Psoas muscle (tissue), 8 donors: ENCODE measurements around the gene LCORL. TPM values are rescaled to one million over a fixed set of nuclear protein-coding genes. Genes with fewer than 3 reads are reported as not detected.

ENCODE experiments used
- ATAC-seq, 4 donors: fragments of 200-7000 bp; cut with Tn5 transposase; one replicate each; pipeline ENCODE4 v1.9.1; 2020; ENCODE audit warnings: moderate library complexity in 3 of 4, mild to moderate bottlenecking in 2 of 4
- DNase-seq, 2 donors: peaks; one replicate each; pipeline ENCODE4 v3.0.0-alpha.2; 2020
- H3K27ac ChIP-seq: fragments of 200-600 bp; one replicate; pipeline ENCODE4 v1.8.0; 2022
- H3K27me3 ChIP-seq, 3 donors: fragments of 200-600 bp in 1 of 3; one replicate each; pipeline versions ENCODE4 v1.6.1 to v1.8.0; 2013 to 2022; ENCODE audit warnings: low read length in 2 of 3, mild to moderate bottlenecking in 2 of 3, moderate library complexity in 1 of 3; ENCODE audit not compliant: insufficient read depth in 3 of 3
- H3K36me3 ChIP-seq, 2 donors: fragments of 200-600 bp in 1 of 2; one replicate each; pipeline versions ENCODE4 v1.6.1 to v1.8.0; 2013 to 2022; ENCODE audit warnings: low read depth in 1 of 2, mild to moderate bottlenecking in 1 of 2, moderate library complexity in 1 of 2; ENCODE audit not compliant: insufficient read depth in 1 of 2
- H3K4me1 ChIP-seq: fragments of 200-600 bp; one replicate; pipeline ENCODE4 v1.8.0; 2022
- H3K4me3 ChIP-seq: fragments of 200-600 bp; one replicate; pipeline ENCODE4 v1.8.0; 2022; ENCODE audit warnings: mild to moderate bottlenecking
- H3K9me3 ChIP-seq: fragments of 200-600 bp; one replicate; pipeline ENCODE4 v1.8.0; 2022
- CTCF ChIP-seq: fragments of 200-600 bp; IDR thresholded peaks from one replicate; pipeline ENCODE4 v1.8.0; 2022; ENCODE audit warnings: antibody characterized with exemption
- WGBS, 3 donors: extraction: QIAGEN DNeasy Blood & Tissue Kit; methylation state at CpG; one replicate each; pipeline versions ENCODE4 v1.1.6 to v1.1.7; 2013; 5-methylcytosine and 5-hydroxymethylcytosine counted together
- intact Hi-C, 2 donors: fragments of 100-400 bp; cut with DNase I; formaldehyde crosslinking; loops; one replicate each; pipeline versions ENCODE4 v1.11.0 to v1.14.2; 2022
- polyA plus RNA-seq, 3 donors: library from polyadenylated mRNA; stranded (reverse); fragments of 200-250 nt; gene quantifications; one replicate each; pipeline ENCODE4 v1.2.3, GENCODE V29; 2013
- total RNA-seq, 4 donors: library from RNA; stranded (reverse); fragmentation: NEBNext Ultra II Directional in 2 of 4; extraction: Animal tissue kit (Norgen Biotek cat#: 25700) in 2 of 4; gene quantifications; one replicate each; pipeline versions ENCODE4 v1.2.1 to v1.2.4, GENCODE V29; 2021 to 2023
- donor health status: healthy with polysubstance abuse.
- donor health status: DM: no; HTN: no; CAD: no; lungs with moderate emphysema.
- donor health status: Bipolar disorder and iron deficiency.
- donor health status: healthy.
- donor health status: DM: yes; HTN: yes; CAD: no.
- donor health status: DM: no; HTN: no; CAD: no.
- donor health status: DM: no; HTN: no; CAD: no.
- donor health status: DM: yes; HTN: yes; CAD: no.

Gene LCORL
- total and polyA plus RNA-seq, 7 donors: 2.1 to 7.5 (median 5.3) TPM

- ATAC-seq: no peak
- Histone ChIP-seq H3K27me3 (no peaks in the 10 kb centered on the region), H3K36me3 (no peaks in the 10 kb centered on the region), H3K27ac (no peak overlapping the region), H3K4me1 (no peaks in the 10 kb centered on the region), H3K9me3 (no peaks in the 10 kb centered on the region), H3K4me3 (no peak overlapping the region)
- intact Hi-C loops: no loop called here
- WGBS, 3 donors: 95 to 100% (median 100%) methylated on average over 1 of the region's 1 CpG
- no peak for DNase-seq
- TF ChIP-seq CTCF: no peak
These were observed 100.1 kb downstream of the LCORL start for GRCh38 chr4:17921451-17921850.

GRCh38 chr4:17920681-17921080, 100.9 kb downstream of the LCORL start:
- no peak for TF ChIP-seq CTCF
- no peaks in the 10 kb centered on the region for H3K36me3 ChIP-seq
- H3K27me3 ChIP-seq: no peaks in the 10 kb centered on the region
- ATAC-seq: no peak
- intact Hi-C loops: no loop called here
- WGBS, 3 donors: 86 to 87% (median 86%) methylated on average over 1 of the region's 1 CpG
- H3K4me1 ChIP-seq: no peaks in the 10 kb centered on the region
- no peak for DNase-seq
- no peak overlapping the region for H3K4me3 ChIP-seq
- no peak overlapping the region for H3K27ac ChIP-seq
- no peaks in the 10 kb centered on the region for H3K9me3 ChIP-seq

GRCh38 chr4:17915439-17915838, 106.1 kb downstream of the LCORL start:
- H3K27ac ChIP-seq: no peak overlapping the region
- no peak for TF ChIP-seq CTCF
- intact Hi-C loops: no loop called here
- no peaks in the 10 kb centered on the region for H3K9me3 ChIP-seq
- ATAC-seq (no peak), DNase-seq (no peak)
- no peaks in the 10 kb centered on the region for H3K36me3 ChIP-seq
- H3K4me1 ChIP-seq: no peaks in the 10 kb centered on the region
- no peaks in the 10 kb centered on the region for H3K27me3 ChIP-seq
- no peak overlapping the region for H3K4me3 ChIP-seq

DNA sequence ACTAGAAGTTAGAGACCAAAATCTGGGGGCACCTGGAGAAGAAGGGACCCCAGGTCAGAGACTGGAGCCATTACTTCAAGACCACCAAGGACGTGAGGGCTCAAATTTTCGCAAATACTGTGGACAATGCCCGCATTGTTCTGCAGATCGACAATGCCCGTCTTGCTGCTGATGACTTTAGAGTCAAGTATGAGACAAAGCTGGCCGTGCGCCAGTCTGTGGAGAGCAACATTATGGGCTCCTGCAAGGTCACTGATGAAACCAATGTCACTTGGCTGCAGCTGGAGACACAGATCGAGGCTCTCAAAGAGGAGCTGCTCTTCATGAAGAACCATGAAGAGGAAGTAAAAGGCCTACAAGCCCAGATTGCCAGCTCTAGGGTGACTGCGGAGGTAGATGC, 109.5 kb downstream of the LCORL start:
- intact Hi-C loops: no loop called here
- no peak for TF ChIP-seq CTCF
- Histone ChIP-seq H3K27me3 (no peaks in the 10 kb centered on the region), H3K9me3 (no peaks in the 10 kb centered on the region), H3K4me3 (no peak overlapping the region), H3K36me3 (no peaks in the 10 kb centered on the region), H3K27ac (no peak overlapping the region), H3K4me1 (no peaks in the 10 kb centered on the region)
- peak in 1 of 2 donors; percentile 38 for DNase-seq
- ATAC-seq: no peak
- WGBS, 3 donors: 89 to 95% (median 94%) methylated on average over 9 of the region's 9 CpGs

GRCh38 chr4:17911608-17912007, 109.9 kb downstream of the LCORL start:
- TF ChIP-seq CTCF: no peak
- Histone ChIP-seq H3K4me1 (no peaks in the 10 kb centered on the region), H3K4me3 (no peak overlapping the region), H3K36me3 (no peaks in the 10 kb centered on the region), H3K9me3 (no peaks in the 10 kb centered on the region), H3K27me3 (no peaks in the 10 kb centered on the region), H3K27ac (no peak overlapping the region)
- intact Hi-C loops: no loop called here
- DNase-seq (no peak), ATAC-seq (no peak)
- WGBS, 3 donors: 94 to 98% (median 96%) methylated on average over 11 of the region's 11 CpGs
